SW480 (cell line): Measurements from ENCODE around the gene GPR35.
"Not testable (repeated sequence)": the region's sequence is repeated elsewhere in the genome, so short reads cannot be mapped to it uniquely, and the experiment has no call there.

Source experiments
- DNase-seq: peaks from one replicate; pipeline ENCODE4 v3.0.0-alpha.2; 2016; ENCODE audit warnings: low spot score

The GPR35 gene

GRCh38 chr2:240640939-240641338, 15.7 kb downstream of the GPR35 start:
- peak; percentile 55 for DNase-seq

- no peak for DNase-seq
Observed at GRCh38 chr2:240642061-240642805, 17.0 kb downstream of the GPR35 start.

- DNase-seq: no peak
Observed at GRCh38 chr2:240642806-240643092, 17.5 kb downstream of the GPR35 start.

GRCh38 chr2:240643093-240643810, 18.0 kb downstream of the GPR35 start:
- no peak for DNase-seq

GRCh38 chr2:240643811-240644150, 18.5 kb downstream of the GPR35 start:
- no peak for DNase-seq

- no peak for DNase-seq
Observed at GRCh38 chr2:240644171-240644651, 18.9 kb downstream of the GPR35 start.

- no peak for DNase-seq
Observed at GRCh38 chr2:240644859-240645301, 19.6 kb downstream of the GPR35 start.

GRCh38 chr2:240645346-240645745, 20.1 kb downstream of the GPR35 start:
- DNase-seq: no peak

GRCh38 chr2:240645801-240646175, 20.5 kb downstream of the GPR35 start:
- DNase-seq: no peak

GRCh38 chr2:240646176-240646899, 21.1 kb downstream of the GPR35 start:
- no peak for DNase-seq

GRCh38 chr2:240646900-240647502, 21.7 kb downstream of the GPR35 start:
- no peak for DNase-seq

- no peak for DNase-seq
Observed at GRCh38 chr2:240647503-240648154, 22.3 kb downstream of the GPR35 start.

GRCh38 chr2:240648155-240648649, 22.9 kb downstream of the GPR35 start:
- DNase-seq: no peak

- DNase-seq: no peak
Observed at GRCh38 chr2:240648650-240649275, 23.5 kb downstream of the GPR35 start.

- no peak for DNase-seq
Observed at GRCh38 chr2:240649331-240649730, 24.1 kb downstream of the GPR35 start.

GRCh38 chr2:240650254-240650965, 25.1 kb downstream of the GPR35 start:
- no peak for DNase-seq

GRCh38 chr2:240651185-240651584, 25.9 kb downstream of the GPR35 start:
- DNase-seq: peak; percentile 9

GRCh38 chr2:240655931-240656886, 30.9 kb downstream of the GPR35 start:
- DNase-seq: peak; percentile 15

- not testable (repeated sequence) for DNase-seq
Observed at GRCh38 chr2:240659883-240660282, 34.6 kb downstream of the GPR35 start.

- DNase-seq: no peak
Observed at GRCh38 chr2:240662681-240663080, 37.4 kb downstream of the GPR35 start.
